Activated T-cell treated with anti-CD3 and anti-CD28 coated beads, Interleukin-2, amount 50 U/mL, for 72 hours (primary cell): ENCODE results near the gene PTPRK. TPM values are rescaled to one million over a fixed set of nuclear protein-coding genes. Genes with fewer than 3 reads are reported as not detected.

Experiments
- ATAC-seq, 2 donors: fragments of 150-1000 bp; cut with Tn5 transposase; replicated peaks in 1 of 2; 2 replicates each; pipeline ENCODE4 v1.10.0; 2021; ENCODE audit warnings: moderate library complexity in 2 of 2, mild to moderate bottlenecking in 1 of 2
- DNase-seq, 2 donors: peaks; one replicate each; pipeline ENCODE4 v3.0.0; 2021 to 2022; ENCODE audit warnings: mixed read lengths in 1 of 2
- H3K27ac Mint-ChIP-seq: one replicate; pipeline ENCODE4 v1.8.0; 2022; ENCODE audit warnings: mild to moderate bottlenecking, moderate library complexity, mixed read lengths
- H3K27me3 Mint-ChIP-seq: one replicate; pipeline ENCODE4 v1.8.0; 2022; ENCODE audit warnings: low read depth, mixed read lengths
- H3K36me3 Mint-ChIP-seq, 2 donors: one replicate each; pipeline ENCODE4 v1.8.0; 2022; ENCODE audit warnings: mixed read lengths in 2 of 2, mild to moderate bottlenecking in 1 of 2; ENCODE audit not compliant: insufficient read depth in 2 of 2
- H3K4me1 Mint-ChIP-seq: one replicate; pipeline ENCODE4 v1.8.0; 2022; ENCODE audit warnings: low read depth, mixed read lengths
- H3K4me3 Mint-ChIP-seq, 2 donors: one replicate each; pipeline ENCODE4 v1.8.0; 2022; ENCODE audit warnings: mild to moderate bottlenecking in 2 of 2, mixed read lengths in 2 of 2, moderate library complexity in 2 of 2
- H3K9me3 Mint-ChIP-seq, 2 donors: one replicate each; pipeline ENCODE4 v1.8.0; 2022; ENCODE audit warnings: mixed read lengths in 2 of 2
- total RNA-seq, 2 donors: library from RNA; stranded (reverse); gene quantifications; one replicate each; pipeline ENCODE4 v1.2.3, GENCODE V29; 2022

PTPRK gene
- total RNA-seq, 2 donors from 2014 or later, result 3.8 to 6.4 TPM

DNA sequence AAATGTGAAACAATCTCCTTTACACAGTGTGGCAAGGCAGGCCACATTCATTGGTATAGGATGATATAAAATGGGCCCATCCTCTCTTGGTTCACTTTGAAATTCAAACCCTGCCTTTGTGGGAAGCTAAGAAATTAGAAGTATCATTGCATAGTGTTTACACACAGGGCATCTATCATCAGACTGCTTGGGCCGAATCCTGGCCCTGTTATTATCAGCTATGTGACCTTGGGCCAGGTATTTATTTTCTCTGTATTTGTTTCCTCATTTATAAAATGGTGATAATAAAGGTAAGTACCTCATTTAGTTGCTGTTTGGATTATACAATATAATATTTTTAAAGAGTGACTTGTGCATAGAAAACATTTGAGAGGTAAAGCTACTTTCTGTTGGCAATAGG is 45.5 kb downstream of the PTPRK start:
- no peaks in the 10 kb centered on the region for H3K27me3 Mint-ChIP-seq
- ATAC-seq (no peak), DNase-seq (no peak)
- H3K36me3 Mint-ChIP-seq, result peaks cover 0 to 1% of the 10 kb centered on the region in 2 donors
- peaks cover 16% of the 10 kb centered on the region for H3K4me1 Mint-ChIP-seq
- H3K27ac Mint-ChIP-seq, result no peak overlapping the region
- H3K9me3 Mint-ChIP-seq, result no peaks in the 10 kb centered on the region
- no peak overlapping the region for H3K4me3 Mint-ChIP-seq

DNA sequence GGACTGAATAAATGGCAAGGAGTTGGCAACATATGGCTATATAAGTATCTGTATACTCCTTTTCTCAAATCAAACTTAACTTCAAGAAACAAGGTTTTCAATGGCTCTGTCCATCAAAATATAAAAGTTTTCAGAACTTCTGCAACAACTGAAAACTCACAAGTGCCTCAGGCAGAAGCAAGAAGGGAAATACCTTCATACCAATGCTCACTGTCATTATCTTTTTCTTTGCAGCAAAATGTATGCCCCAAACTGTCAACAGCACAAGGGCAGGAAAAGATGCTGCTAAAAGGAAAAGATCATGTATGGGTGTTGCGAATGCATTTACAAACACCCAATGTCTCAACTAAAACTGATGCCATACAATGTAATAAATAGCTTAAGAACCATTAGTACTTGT is 45.9 kb downstream of the PTPRK start:
- H3K4me1 Mint-ChIP-seq, result peaks cover 16% of the 10 kb centered on the region
- DNase-seq (no peak), ATAC-seq (no peak)
- no peak overlapping the region for H3K4me3 Mint-ChIP-seq
- H3K36me3 Mint-ChIP-seq, result peaks cover 0 to 1% of the 10 kb centered on the region in 2 donors
- H3K27me3 Mint-ChIP-seq, result no peaks in the 10 kb centered on the region
- H3K9me3 Mint-ChIP-seq, result no peaks in the 10 kb centered on the region
- H3K27ac Mint-ChIP-seq, result no peak overlapping the region

DNA sequence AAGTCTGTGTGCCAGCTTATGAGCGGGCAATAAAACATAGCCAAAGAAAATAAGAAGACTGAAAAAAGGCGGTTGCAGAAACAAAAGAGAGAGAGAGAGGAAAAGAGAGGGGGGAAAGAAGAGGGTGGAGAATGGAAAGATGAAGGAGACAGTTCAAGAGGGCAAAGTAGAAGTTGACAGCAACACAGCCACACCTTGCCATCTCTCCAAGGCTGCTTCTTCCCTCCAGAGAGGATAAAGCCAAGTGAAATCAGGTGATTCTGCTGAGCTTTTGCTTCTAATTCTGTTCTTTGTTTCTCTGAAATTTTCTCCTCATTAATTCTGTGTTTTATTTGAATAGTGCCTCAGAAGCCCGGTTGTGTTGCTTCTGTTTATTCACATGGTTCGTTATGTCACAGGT is 48.5 kb downstream of the PTPRK start:
- no peak overlapping the region for H3K27ac Mint-ChIP-seq
- DNase-seq (no peak), ATAC-seq (no peak)
- no peaks in the 10 kb centered on the region for H3K27me3 Mint-ChIP-seq
- H3K9me3 Mint-ChIP-seq, result no peaks in the 10 kb centered on the region
- H3K4me3 Mint-ChIP-seq, result no peak overlapping the region
- H3K36me3 Mint-ChIP-seq, result no peaks in the 10 kb centered on the region
- no peaks in the 10 kb centered on the region for H3K4me1 Mint-ChIP-seq

DNA sequence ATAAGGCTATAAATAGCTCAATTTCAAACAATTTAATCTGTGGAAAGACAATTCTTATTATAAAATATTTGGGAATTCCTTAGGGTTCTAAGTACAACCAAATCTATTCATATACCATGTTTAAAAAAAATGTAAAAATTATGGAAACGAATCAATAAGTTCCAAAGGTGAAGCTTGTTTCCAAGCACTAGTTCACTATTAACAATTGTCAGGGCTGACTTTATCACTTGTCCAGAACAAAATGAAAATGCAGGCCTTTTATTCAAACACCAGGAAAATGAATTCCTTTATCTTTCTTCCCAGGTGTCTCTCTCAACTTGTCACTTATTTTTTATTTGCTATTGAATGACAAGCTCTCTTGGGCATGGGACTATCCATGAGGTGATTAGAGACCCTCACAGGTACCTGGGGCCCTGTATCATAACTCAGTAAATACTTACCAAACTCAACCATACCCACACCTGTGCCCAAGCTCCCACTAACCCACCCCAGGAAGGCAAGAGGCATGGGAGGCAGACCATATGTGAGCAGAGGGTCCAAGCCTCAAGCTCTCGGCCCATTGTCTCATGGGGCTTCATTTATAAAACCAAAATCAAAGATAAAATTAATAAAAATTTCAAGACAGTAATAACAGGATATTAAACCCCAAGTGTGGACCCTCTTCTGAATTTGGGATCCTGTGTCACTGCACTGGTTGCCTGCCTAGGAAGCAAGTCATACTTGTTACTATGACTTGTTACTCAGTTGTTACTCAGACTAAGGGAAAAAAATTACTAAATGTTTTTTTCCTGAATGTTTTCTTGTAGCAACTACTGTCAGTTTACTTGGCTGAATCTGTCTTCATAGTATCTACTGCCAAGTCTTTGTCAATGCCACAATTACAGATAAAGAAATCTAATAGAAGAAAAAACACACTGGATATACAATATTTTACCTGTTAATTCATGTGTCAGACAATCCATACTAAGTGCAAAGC is 54.7 kb downstream of the PTPRK start:
- no peak overlapping the region for H3K27ac Mint-ChIP-seq
- no peaks in the 10 kb centered on the region for H3K4me1 Mint-ChIP-seq
- ATAC-seq, result no peak
- DNase-seq, result no peak
- no peak overlapping the region for H3K4me3 Mint-ChIP-seq
- no peaks in the 10 kb centered on the region for H3K36me3 Mint-ChIP-seq
- no peaks in the 10 kb centered on the region for H3K27me3 Mint-ChIP-seq
- no peaks in the 10 kb centered on the region for H3K9me3 Mint-ChIP-seq

DNA sequence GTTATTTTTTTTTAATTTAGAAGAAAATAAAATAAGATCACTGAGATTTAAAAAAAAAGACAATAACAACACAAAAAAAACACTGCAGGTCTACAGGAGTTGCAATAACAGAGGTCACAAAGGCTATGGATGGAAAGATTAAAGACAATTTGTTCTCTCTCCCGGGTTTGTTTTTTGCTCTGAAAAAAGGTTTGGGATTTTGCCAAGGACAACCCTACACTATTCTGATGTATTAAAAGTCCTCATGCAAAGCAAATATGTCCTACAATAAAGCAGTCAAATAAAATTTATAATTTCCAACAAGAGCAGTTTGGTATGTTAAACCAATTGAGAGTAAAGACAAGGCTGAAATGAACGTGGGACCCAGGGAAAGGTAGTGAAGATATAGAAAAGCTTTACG is 55.6 kb downstream of the PTPRK start:
- ATAC-seq (no peak), DNase-seq (no peak)
- Mint-ChIP-seq H3K9me3 (no peaks in the 10 kb centered on the region), H3K4me1 (no peaks in the 10 kb centered on the region), H3K27ac (no peak overlapping the region), H3K4me3 (no peak overlapping the region), H3K27me3 (no peaks in the 10 kb centered on the region), H3K36me3 (no peaks in the 10 kb centered on the region)

DNA sequence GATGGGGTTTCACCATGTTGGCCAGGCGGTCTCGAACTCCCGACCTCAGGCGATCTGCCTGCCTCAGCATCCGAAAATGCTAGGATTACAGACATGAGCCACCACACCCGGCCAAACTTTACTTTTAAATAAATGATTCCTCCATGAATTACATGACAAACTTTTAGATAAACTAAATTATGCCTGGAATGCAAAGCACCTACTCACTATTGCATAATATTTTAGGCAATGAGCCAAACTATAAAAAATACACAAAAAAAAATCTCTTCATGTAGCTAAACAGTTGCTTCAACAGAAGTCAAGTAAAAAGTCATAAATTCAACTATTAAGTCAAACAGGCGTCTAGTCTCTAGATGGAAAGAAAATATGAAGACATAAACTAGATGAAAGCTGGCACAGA is 56.5 kb downstream of the PTPRK start:
- no peaks in the 10 kb centered on the region for H3K36me3 Mint-ChIP-seq
- peaks cover 0 to 3% of the 10 kb centered on the region in 2 donors for H3K9me3 Mint-ChIP-seq
- no peak overlapping the region for H3K27ac Mint-ChIP-seq
- H3K4me1 Mint-ChIP-seq, result no peaks in the 10 kb centered on the region
- no peak overlapping the region for H3K4me3 Mint-ChIP-seq
- ATAC-seq, result no peak
- no peak for DNase-seq
- no peaks in the 10 kb centered on the region for H3K27me3 Mint-ChIP-seq

DNA sequence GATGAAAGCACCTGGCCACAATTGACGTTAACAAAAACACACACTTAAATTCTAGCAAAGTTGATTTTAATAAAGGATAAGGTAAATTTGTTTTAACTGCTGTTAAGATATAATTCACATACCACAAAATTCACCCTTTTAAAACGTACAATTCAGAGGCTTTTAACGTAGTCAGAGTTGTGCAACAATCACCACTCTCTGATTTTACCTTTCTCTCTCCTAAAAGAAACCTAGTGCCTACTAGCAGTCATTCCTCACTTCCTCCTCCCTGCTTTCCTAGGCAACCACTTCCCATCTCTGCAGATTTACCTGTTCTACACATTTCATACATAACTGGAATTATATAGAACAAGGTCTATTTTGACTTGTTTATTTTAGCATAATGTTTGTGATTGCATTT is 58.9 kb downstream of the PTPRK start:
- no peak for DNase-seq
- H3K9me3 Mint-ChIP-seq, result peaks cover 0 to 3% of the 10 kb centered on the region in 2 donors
- no peaks in the 10 kb centered on the region for H3K36me3 Mint-ChIP-seq
- no peak for ATAC-seq
- H3K4me3 Mint-ChIP-seq, result no peak overlapping the region
- no peak overlapping the region for H3K27ac Mint-ChIP-seq
- H3K27me3 Mint-ChIP-seq, result no peaks in the 10 kb centered on the region
- no peaks in the 10 kb centered on the region for H3K4me1 Mint-ChIP-seq

DNA sequence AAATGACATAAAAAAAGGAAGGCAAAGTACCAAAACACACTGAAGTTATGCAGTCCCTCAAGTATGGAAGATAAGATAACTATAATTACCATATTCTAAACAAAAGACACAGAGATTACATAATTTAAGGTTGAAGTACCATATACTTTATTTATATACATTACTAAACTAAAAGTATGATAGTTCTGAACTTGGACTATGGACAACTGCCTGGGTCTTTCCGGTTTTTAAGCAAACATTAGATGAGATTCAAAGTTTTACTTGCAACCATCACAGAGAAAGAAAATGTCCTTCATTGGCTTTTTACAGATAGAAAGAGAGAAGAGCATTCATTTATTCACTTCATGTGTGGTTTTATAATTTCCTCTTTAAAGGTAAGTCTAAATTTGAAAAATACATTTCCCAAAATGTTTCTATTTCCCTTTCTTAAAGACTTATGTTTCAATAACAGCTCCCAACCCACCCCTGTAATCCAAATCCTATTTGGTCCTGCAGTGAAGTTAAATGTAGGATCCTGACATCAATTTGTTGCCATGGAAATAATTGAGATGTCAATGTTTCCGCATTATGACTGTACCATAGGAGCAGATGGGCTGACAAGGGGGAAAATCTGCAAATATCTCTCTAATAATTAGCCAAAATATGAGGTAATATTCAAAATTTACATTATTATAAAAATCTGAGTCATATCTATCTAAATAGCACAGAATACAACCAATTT is 63.7 kb downstream of the PTPRK start:
- peaks cover 0 to 3% of the 10 kb centered on the region in 2 donors for H3K9me3 Mint-ChIP-seq
- DNase-seq (no peak), ATAC-seq (no peak)
- H3K4me3 Mint-ChIP-seq, result no peak overlapping the region
- H3K4me1 Mint-ChIP-seq, result no peaks in the 10 kb centered on the region
- no peaks in the 10 kb centered on the region for H3K36me3 Mint-ChIP-seq
- H3K27ac Mint-ChIP-seq, result no peak overlapping the region
- no peaks in the 10 kb centered on the region for H3K27me3 Mint-ChIP-seq

DNA sequence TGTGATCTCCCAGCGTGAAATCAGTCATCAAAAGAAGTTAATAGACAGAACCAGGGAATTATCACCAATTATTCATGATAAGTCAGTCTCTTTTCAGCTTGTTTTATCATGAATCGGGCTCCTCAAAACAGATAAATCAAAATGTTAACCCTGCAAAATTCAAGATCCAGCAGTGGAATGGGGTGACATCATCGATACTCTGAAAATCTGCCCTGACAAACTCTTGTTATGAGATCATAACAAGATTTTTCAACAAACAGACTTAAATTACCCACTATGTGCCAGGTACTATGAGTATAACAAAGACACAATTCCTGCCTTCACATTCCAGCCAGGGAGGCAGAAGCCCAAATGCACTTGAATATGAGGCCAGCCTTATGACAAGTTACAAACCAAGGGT is 64.4 kb downstream of the PTPRK start:
- no peak overlapping the region for H3K27ac Mint-ChIP-seq
- H3K27me3 Mint-ChIP-seq, result no peaks in the 10 kb centered on the region
- peaks cover 0 to 3% of the 10 kb centered on the region in 2 donors for H3K9me3 Mint-ChIP-seq
- no peak overlapping the region for H3K4me3 Mint-ChIP-seq
- DNase-seq, result no peak
- H3K36me3 Mint-ChIP-seq, result no peaks in the 10 kb centered on the region
- no peaks in the 10 kb centered on the region for H3K4me1 Mint-ChIP-seq
- no peak for ATAC-seq

DNA sequence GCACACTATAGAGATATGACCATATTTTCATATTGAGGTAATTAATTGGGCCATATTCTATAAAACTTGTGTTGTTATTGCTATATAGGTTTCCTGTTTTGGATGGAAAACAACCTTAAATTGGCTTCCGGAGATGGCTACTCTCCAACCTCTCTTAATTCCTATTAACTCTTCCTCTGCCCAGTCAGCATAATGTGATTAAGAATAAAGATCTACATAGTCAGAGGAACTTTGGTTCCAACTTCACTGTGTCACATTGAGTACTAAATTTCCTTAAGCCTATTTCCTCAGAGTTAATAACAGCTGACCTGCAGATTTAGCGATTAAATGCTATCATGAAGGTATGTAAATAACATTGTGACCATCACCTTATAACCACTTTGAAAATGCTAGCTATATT is 67.7 kb downstream of the PTPRK start:
- Mint-ChIP-seq H3K27ac (no peak overlapping the region), H3K27me3 (no peaks in the 10 kb centered on the region), H3K9me3 (no peaks in the 10 kb centered on the region), H3K4me1 (no peaks in the 10 kb centered on the region), H3K4me3 (no peak overlapping the region), H3K36me3 (no peaks in the 10 kb centered on the region)
- ATAC-seq, result no peak
- DNase-seq, result no peak

DNA sequence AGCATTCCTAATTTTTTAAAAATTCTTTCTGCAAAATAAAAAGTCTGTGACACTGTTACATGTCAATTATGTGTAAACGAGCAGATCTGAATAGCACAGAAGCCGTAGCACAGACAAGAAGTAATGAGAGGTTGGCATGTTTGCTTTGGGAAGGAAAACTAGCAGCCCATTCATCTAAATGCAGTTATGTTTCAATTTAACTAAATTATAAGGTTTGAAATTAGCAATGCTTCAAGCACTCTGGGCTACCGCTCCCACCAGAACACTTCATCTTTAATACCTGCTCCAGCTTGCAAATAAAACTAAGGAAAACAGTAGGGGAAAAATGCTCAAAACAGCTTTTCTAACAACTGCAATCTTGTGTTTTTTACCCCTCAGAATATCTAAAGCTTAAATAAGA is 73.9 kb downstream of the PTPRK start:
- Mint-ChIP-seq H3K27ac (no peak overlapping the region), H3K4me3 (no peak overlapping the region), H3K27me3 (no peaks in the 10 kb centered on the region)

DNA sequence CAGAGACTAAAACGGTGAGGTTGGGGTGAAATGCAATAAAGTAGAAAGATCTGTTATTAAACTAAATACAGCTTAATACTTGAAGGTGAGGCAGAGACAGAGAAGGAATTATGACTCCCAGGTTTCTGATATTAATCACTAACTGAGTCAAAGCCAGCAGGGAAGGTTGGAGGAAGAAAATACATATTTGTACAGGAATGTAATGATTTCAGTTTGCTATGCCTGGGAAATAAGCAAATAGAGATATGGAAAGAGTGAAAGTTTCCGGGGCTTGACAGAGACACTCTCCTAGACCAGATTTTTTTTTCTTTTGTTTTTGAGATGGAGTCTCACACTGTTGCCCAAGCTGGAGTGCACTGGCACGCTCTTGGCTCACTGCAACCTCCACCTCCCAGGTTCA is 76.8 kb downstream of the PTPRK start:
- Mint-ChIP-seq H3K36me3 (no peaks in the 10 kb centered on the region), H3K27me3 (no peaks in the 10 kb centered on the region), H3K27ac (no peak overlapping the region), H3K4me3 (no peak overlapping the region), H3K4me1 (no peaks in the 10 kb centered on the region), H3K9me3 (no peaks in the 10 kb centered on the region)
- DNase-seq (no peak), ATAC-seq (no peak)

More for the DNA sequence above, 73.9 kb downstream of the PTPRK start:
- no peak for DNase-seq
- Mint-ChIP-seq H3K4me1 (no peaks in the 10 kb centered on the region), H3K36me3 (no peaks in the 10 kb centered on the region), H3K9me3 (no peaks in the 10 kb centered on the region)
- ATAC-seq, result no peak

DNA sequence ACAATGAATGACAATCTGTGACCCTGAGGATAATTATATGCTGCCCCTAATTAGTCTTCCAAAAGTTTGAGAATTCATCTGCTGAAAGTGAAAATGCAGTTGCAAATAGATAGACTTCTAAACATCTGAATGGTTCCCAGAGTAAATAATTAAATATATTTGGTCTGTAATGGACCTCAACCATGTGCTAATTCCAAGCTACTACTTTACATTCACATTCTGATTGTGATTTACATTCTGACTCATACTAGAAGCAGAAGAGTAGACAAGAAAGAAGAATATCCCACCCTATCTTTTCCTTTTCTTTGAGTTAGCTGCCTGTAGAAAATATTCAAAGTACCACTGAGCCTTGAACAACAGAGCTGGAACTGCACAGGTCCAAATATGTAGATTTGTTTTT is 80.8 kb downstream of the PTPRK start:
- no peak overlapping the region for H3K4me3 Mint-ChIP-seq
- DNase-seq (no peak), ATAC-seq (no peak)
- H3K4me1 Mint-ChIP-seq, result no peaks in the 10 kb centered on the region
- H3K27me3 Mint-ChIP-seq, result no peaks in the 10 kb centered on the region
- H3K9me3 Mint-ChIP-seq, result peaks cover 2% of the 10 kb centered on the region in 2 donors
- no peak overlapping the region for H3K27ac Mint-ChIP-seq
- H3K36me3 Mint-ChIP-seq, result no peaks in the 10 kb centered on the region
